Mesenchymal stem cell (in vitro differentiated cells and primary cell): Measurements from ENCODE around the gene RUNX1.
A peak's percentile ranks its signal among the peaks of the same experiment; 100 is the strongest.

ENCODE experiments used
- DNase-seq: peaks from one replicate; pipeline ENCODE4 v3.0.0-alpha.2; 2013
- H2AFZ ChIP-seq: one replicate; pipeline ENCODE4 v1.6.1; 2013; ENCODE audit warnings: low read depth, mild to moderate bottlenecking, control low read depth, inconsistent platforms, low read length, moderate library complexity
- H2AK5ac ChIP-seq: 2 replicates; pipeline ENCODE4 v1.6.1; 2013; ENCODE audit warnings: low read length, moderate library complexity, mild to moderate bottlenecking, inconsistent platforms; ENCODE audit not compliant: severe bottlenecking
- H2BK120ac ChIP-seq: one replicate; pipeline ENCODE4 v1.6.1; 2013; ENCODE audit warnings: low read depth, mild to moderate bottlenecking, inconsistent platforms, low read length, moderate library complexity
- H2BK12ac ChIP-seq, 2 experiments: one replicate each; pipeline ENCODE4 v1.6.1; 2013; ENCODE audit warnings: inconsistent platforms in 2 of 2, low read length in 2 of 2, mild to moderate bottlenecking in 2 of 2, moderate library complexity in 2 of 2, control low read depth in 1 of 2
- H2BK15ac ChIP-seq: one replicate; pipeline ENCODE4 v1.6.1; 2013; ENCODE audit warnings: mild to moderate bottlenecking, low read depth, inconsistent platforms; ENCODE audit not compliant: poor library complexity, severe bottlenecking
- H2BK5ac ChIP-seq: 2 replicates; pipeline ENCODE4 v1.6.1; 2013; ENCODE audit warnings: low read depth, mild to moderate bottlenecking, low read length, control low read depth, inconsistent platforms; ENCODE audit not compliant: poor library complexity, severe bottlenecking
- H3K14ac ChIP-seq, 2 experiments: one replicate each; pipeline ENCODE4 v1.6.1; 2013; ENCODE audit warnings: inconsistent platforms in 2 of 2, low read length in 2 of 2, control low read depth in 1 of 2, mild to moderate bottlenecking in 1 of 2, moderate library complexity in 1 of 2
- H3K18ac ChIP-seq, 2 experiments: one replicate each; pipeline ENCODE4 v1.6.1; 2013; ENCODE audit warnings: inconsistent platforms in 2 of 2, low read length in 2 of 2, control low read depth in 1 of 2, low read depth in 1 of 2, mild to moderate bottlenecking in 1 of 2
- H3K23ac ChIP-seq, 2 experiments: one replicate each; pipeline ENCODE4 v1.6.1; 2013; ENCODE audit warnings: inconsistent platforms in 2 of 2, low read length in 2 of 2, mild to moderate bottlenecking in 2 of 2, moderate library complexity in 2 of 2, control low read depth in 1 of 2
- H3K27ac ChIP-seq: 2 replicates; pipeline ENCODE4 v1.5.1; 2013; ENCODE audit warnings: mild to moderate bottlenecking, moderate library complexity, low read length, control low read depth, inconsistent platforms; ENCODE audit not compliant: poor library complexity, severe bottlenecking
- H3K27me3 ChIP-seq, 2 experiments: 2 replicates each; pipeline versions ENCODE4 v1.6.1 to v1.7.0; 2013; ENCODE audit warnings: low read length in 2 of 2, mild to moderate bottlenecking in 2 of 2, moderate library complexity in 2 of 2, control low read depth in 1 of 2, inconsistent platforms in 1 of 2; ENCODE audit not compliant: control insufficient read depth in 1 of 2, insufficient read depth in 1 of 2
- H3K36me3 ChIP-seq, 2 experiments: 2 replicates each; pipeline versions ENCODE4 v1.6.1 to v1.7.0; 2013; ENCODE audit warnings: low read length in 2 of 2, control low read depth in 1 of 2, inconsistent platforms in 1 of 2, low read depth in 1 of 2, mild to moderate bottlenecking in 1 of 2; ENCODE audit not compliant: insufficient read depth in 2 of 2, control insufficient read depth in 1 of 2
- H3K4ac ChIP-seq, 2 experiments: one replicate each; pipeline ENCODE4 v1.6.1; 2013; ENCODE audit warnings: inconsistent platforms in 2 of 2, low read length in 2 of 2, mild to moderate bottlenecking in 2 of 2, moderate library complexity in 2 of 2, control low read depth in 1 of 2, low read depth in 1 of 2
- H3K4me1 ChIP-seq: 2 replicates; pipeline ENCODE4 v1.6.1; 2013; ENCODE audit warnings: low read depth, low read length, control low read depth; ENCODE audit not compliant: control insufficient read depth, insufficient read depth
- H3K4me2 ChIP-seq: 2 replicates; pipeline ENCODE4 v1.6.1; 2013; ENCODE audit warnings: low read length, mild to moderate bottlenecking, inconsistent platforms; ENCODE audit not compliant: poor library complexity, severe bottlenecking
- H3K4me3 ChIP-seq, 2 experiments: 2 replicates each; pipeline versions ENCODE4 v1.5.1 to v1.7.0; 2013; ENCODE audit warnings: low read length in 2 of 2, mild to moderate bottlenecking in 2 of 2, control low read depth in 1 of 2, low read depth in 1 of 2; ENCODE audit not compliant: insufficient read depth in 1 of 2
- H3K79me1 ChIP-seq: replicated peaks from 2 replicates; pipeline ENCODE4 v1.6.1; 2013; ENCODE audit warnings: mild to moderate bottlenecking, control low read depth, low read length, inconsistent platforms; ENCODE audit not compliant: poor library complexity, severe bottlenecking
- H3K9ac ChIP-seq: 2 replicates; pipeline ENCODE4 v1.7.0; 2013; ENCODE audit warnings: mild to moderate bottlenecking, low read length, moderate library complexity
- H3K9me3 ChIP-seq: 2 replicates; pipeline ENCODE4 v1.7.0; 2013; ENCODE audit warnings: mild to moderate bottlenecking, low read length; ENCODE audit not compliant: control insufficient read depth
- H4K8ac ChIP-seq: one replicate; pipeline ENCODE4 v1.6.1; 2013; ENCODE audit warnings: inconsistent platforms, mild to moderate bottlenecking, low read length, moderate library complexity
- H4K91ac ChIP-seq: one replicate; pipeline ENCODE4 v1.6.1; 2013; ENCODE audit warnings: mild to moderate bottlenecking, low read length, inconsistent platforms
- WGBS: methylation state at CpG from one replicate; pipeline ENCODE4 v1.1.7; 2013; ENCODE audit warnings: mixed read lengths; 5-methylcytosine and 5-hydroxymethylcytosine counted together

The RUNX1 gene

DNA sequence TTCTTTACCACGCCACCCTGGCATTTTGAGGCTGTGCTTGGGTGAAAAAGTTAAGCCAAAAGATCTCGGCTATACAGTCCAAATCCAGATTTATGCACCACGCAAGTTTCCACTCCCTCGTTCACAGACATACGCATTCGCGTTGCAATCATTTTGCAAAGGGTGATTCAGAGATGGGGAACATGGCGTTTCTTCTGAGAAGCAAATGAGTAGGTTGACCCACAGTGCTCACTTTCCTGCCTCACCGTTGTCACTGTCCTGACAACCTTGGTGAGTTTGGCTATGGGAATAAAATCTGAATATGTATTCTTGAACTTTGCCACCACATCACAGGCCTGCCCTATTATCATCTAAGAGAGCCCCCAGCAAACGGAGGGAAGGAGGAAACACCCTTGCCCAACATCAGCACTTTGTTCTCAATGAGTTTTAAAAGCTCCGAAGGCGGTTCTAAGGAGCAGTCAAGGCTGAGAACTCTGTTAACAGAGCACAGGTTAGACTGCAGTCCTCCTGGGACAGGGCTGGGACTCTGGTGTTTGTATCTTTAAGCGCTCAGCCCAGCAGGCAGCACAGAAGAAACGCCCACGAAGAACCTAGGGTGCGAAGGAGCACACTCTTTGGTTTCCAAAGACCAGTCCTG is 86.4 kb downstream of the RUNX1 start:
- H3K14ac ChIP-seq = no peak overlapping the region
- 85% methylated on average over 15 of the region's 16 CpGs for WGBS
- H3K18ac ChIP-seq = peak overlapping the region; percentile 76 to 86
- peak overlapping the region; percentile 55 for H4K8ac ChIP-seq
- H2BK5ac ChIP-seq = no peak overlapping the region
- H2BK120ac ChIP-seq = peak overlapping the region; percentile 44
- peak overlapping the region; percentile 36 for H2BK15ac ChIP-seq
- H3K27me3 ChIP-seq = no peaks in the 10 kb centered on the region
- no peak overlapping the region for H2AFZ ChIP-seq
- no peak overlapping the region for H3K4me3 ChIP-seq
- H3K9me3 ChIP-seq = no peaks in the 10 kb centered on the region
- H3K79me1 ChIP-seq = peaks cover 3% of the 10 kb centered on the region
- no peak overlapping the region for H3K27ac ChIP-seq
- H3K9ac ChIP-seq = no peak overlapping the region
- no peak overlapping the region for H3K4me2 ChIP-seq
- peaks cover 9% of the 10 kb centered on the region for H3K4me1 ChIP-seq
- DNase-seq = peak; percentile 39
- peaks cover 0 to 3% of the 10 kb centered on the region in 2 experiments for H3K36me3 ChIP-seq
- peak overlapping the region in 1 of 2 experiments; percentile 22 for H3K23ac ChIP-seq
- peak overlapping the region; percentile 27 to 42 for H3K4ac ChIP-seq
- peak overlapping the region; percentile 23 to 94 for H2BK12ac ChIP-seq
- no peak overlapping the region for H2AK5ac ChIP-seq
- peak overlapping the region; percentile 74 for H4K91ac ChIP-seq

GRCh38 chr21:34962136-34962535 is 87.0 kb downstream of the RUNX1 start:
- Histone ChIP-seq H3K9me3 (no peaks in the 10 kb centered on the region), H2BK15ac (no peak overlapping the region), H3K4me2 (no peak overlapping the region), H2BK12ac (no peak overlapping the region), H3K79me1 (peaks cover 7% of the 10 kb centered on the region), H3K9ac (no peak overlapping the region), H3K36me3 (peaks cover 0 to 3% of the 10 kb centered on the region in 2 experiments), H3K14ac (no peak overlapping the region), H3K4me3 (no peak overlapping the region), H3K4me1 (peaks cover 8% of the 10 kb centered on the region), H4K8ac (no peak overlapping the region), H2BK120ac (no peak overlapping the region), H3K27ac (no peak overlapping the region), H3K18ac (no peak overlapping the region), H2AFZ (no peak overlapping the region), H3K4ac (no peak overlapping the region), H2AK5ac (no peak overlapping the region), H4K91ac (no peak overlapping the region), H3K23ac (no peak overlapping the region), H3K27me3 (no peaks in the 10 kb centered on the region), H2BK5ac (no peak overlapping the region)
- no CpG with 5 or more reads among the region's 2 CpGs for WGBS
- DNase-seq = no peak

DNA sequence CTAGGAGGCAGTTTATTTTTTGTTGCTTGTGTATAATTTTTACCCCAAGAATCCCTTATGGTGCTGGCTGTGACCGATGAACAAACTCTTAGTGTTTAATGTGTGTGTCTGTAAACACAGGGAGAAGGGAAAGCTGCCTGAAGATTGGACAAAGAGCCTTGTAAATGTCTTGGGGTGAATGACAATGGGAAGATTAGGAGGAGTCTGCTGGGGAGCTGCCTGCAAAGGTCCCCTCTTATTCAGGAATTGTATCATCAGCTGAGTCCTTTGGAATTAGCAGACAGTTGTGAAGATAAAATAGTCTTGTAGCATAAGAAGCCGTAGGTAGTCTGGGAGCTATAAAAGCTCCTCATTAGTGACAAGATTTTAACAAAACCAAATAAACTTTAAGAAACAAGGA is 88.4 kb downstream of the RUNX1 start:
- H2BK12ac ChIP-seq = no peak overlapping the region
- H3K4me1 ChIP-seq = peaks cover 6% of the 10 kb centered on the region
- no peak for DNase-seq
- H3K27ac ChIP-seq = no peak overlapping the region
- H3K23ac ChIP-seq = no peak overlapping the region
- no peak overlapping the region for H2AK5ac ChIP-seq
- 69% methylated on average over 1 of the region's 2 CpGs for WGBS
- H3K9me3 ChIP-seq = no peaks in the 10 kb centered on the region
- no peaks in the 10 kb centered on the region for H3K27me3 ChIP-seq
- no peak overlapping the region for H2BK5ac ChIP-seq
- H4K8ac ChIP-seq = no peak overlapping the region
- H3K9ac ChIP-seq = no peak overlapping the region
- peak overlapping the region; percentile 55 for H2BK120ac ChIP-seq
- no peak overlapping the region for H3K4me2 ChIP-seq
- peaks cover 0 to 3% of the 10 kb centered on the region in 2 experiments for H3K36me3 ChIP-seq
- no peak overlapping the region for H3K14ac ChIP-seq
- no peak overlapping the region for H3K4me3 ChIP-seq
- H4K91ac ChIP-seq = no peak overlapping the region
- no peak overlapping the region for H2AFZ ChIP-seq
- peak overlapping the region in 1 of 2 experiments; percentile 2 for H3K18ac ChIP-seq
- H2BK15ac ChIP-seq = no peak overlapping the region
- peaks cover 11% of the 10 kb centered on the region for H3K79me1 ChIP-seq
- H3K4ac ChIP-seq = no peak overlapping the region

DNA sequence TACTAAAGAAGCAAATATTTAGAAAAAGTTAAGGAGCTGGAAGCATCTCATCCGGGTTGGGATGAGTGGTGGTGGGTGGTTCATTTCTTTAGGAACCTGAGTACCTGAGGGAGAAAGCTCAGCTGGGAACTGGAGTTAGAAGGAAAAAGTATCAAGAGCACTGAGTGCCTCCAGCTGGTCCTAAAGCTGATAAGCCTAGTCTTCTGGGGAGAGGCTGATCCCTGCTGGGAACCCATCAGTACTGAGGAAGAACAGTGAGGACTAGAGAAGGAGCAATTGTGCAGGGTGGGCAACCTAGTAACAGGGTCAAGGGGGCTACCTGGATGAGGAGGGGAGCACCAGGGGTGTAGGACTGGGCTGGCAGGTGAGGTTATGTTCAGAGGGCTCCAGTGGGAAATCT is 89.5 kb downstream of the RUNX1 start:
- Histone ChIP-seq H3K27ac (no peak overlapping the region), H2BK5ac (no peak overlapping the region), H3K18ac (peak overlapping the region; percentile 45 to 64), H3K36me3 (peaks cover 0 to 3% of the 10 kb centered on the region in 2 experiments), H4K91ac (peak overlapping the region; percentile 84), H2AK5ac (no peak overlapping the region), H3K79me1 (peaks cover 14% of the 10 kb centered on the region), H2BK15ac (peak overlapping the region; percentile 84), H2BK12ac (peak overlapping the region; percentile 11 to 16), H3K4me2 (no peak overlapping the region), H3K9me3 (no peaks in the 10 kb centered on the region), H2AFZ (no peak overlapping the region), H2BK120ac (no peak overlapping the region), H3K9ac (no peak overlapping the region), H3K4me1 (no peaks in the 10 kb centered on the region), H4K8ac (peak overlapping the region; percentile 67), H3K14ac (no peak overlapping the region), H3K4me3 (no peak overlapping the region), H3K23ac (no peak overlapping the region), H3K4ac (peak overlapping the region in 1 of 2 experiments; percentile 39), H3K27me3 (no peaks in the 10 kb centered on the region)
- 89% methylated on average over 1 of the region's 1 CpG for WGBS
- DNase-seq = no peak
